ENCODE data around the gene LONP1. TPM values are rescaled to one million over a fixed set of nuclear protein-coding genes. Genes with fewer than 3 reads are reported as not detected.

Gene LONP1
- total RNA-seq: 69.6 and 119 TPM in 2 replicates

GRCh38 chr19:5719961-5720790 is at the start of gene LONP1, which contains the start of gene CATSPERD:
TSS of gene LONP1 (minus strand) at chr19:5720146. CDS start at chr19:5720132, 14 bp downstream.
TSS of gene CATSPERD (plus strand) at chr19:5720637. CDS start at chr19:5720738, 101 bp downstream.

GRCh38 chr19:5690125-5690954 is 29.6 kb downstream of the LONP1 start, which contains the start of gene RPL36:
TSS of gene RPL36 (plus strand) at chr19:5690295. CDS start at chr19:5690508, 213 bp downstream.

GRCh38 chr19:5680437-5681368 is 39.2 kb downstream of the LONP1 start, which contains the start of the genes HSD11B1L and MICOS13:
TSS of gene HSD11B1L (plus strand) at chr19:5681027. CDS start at chr19:5684833, 3,806 bp downstream.
TSS of gene MICOS13 (minus strand) at chr19:5680516. CDS start at chr19:5680486, 30 bp downstream.

Other genes with a start within 250 kb of the LONP1 start
- gene TINCR, start 152.2 kb downstream of the LONP1 start, total RNA-seq: under 0.01 and 0.09 TPM in 2 replicates
- 31.3 and 42.9 TPM in 2 replicates for gene SAFB2, start 97.4 kb downstream of the LONP1 start, total RNA-seq
- 54.3 and 61.3 TPM in 2 replicates for gene SAFB, start 97.1 kb downstream of the LONP1 start, total RNA-seq
- gene MICOS13, start 39.6 kb downstream of the LONP1 start, total RNA-seq: 63.3 and 70.9 TPM in 2 replicates
- gene HSD11B1L, start 39.1 kb downstream of the LONP1 start, total RNA-seq: 5.3 and 8.4 TPM in 2 replicates
- gene RPL36, start 29.9 kb downstream of the LONP1 start, total RNA-seq: 815 and 826 TPM in 2 replicates
- gene CATSPERD, start 491 bp upstream of the LONP1 start, total RNA-seq: not detected in 2 replicates
- 0.19 and 0.27 TPM in 2 replicates for gene PRR22, start 64.6 kb upstream of the LONP1 start, total RNA-seq
- gene DUS3L, start 71.0 kb upstream of the LONP1 start, total RNA-seq: 25.2 and 33.4 TPM in 2 replicates
- 0.09 TPM in 1 of 2 replicates, not detected in the other for gene NRTN, start 84.9 kb upstream of the LONP1 start, total RNA-seq
- gene FUT6, start 119.6 kb upstream of the LONP1 start, total RNA-seq: not detected in 2 replicates
- gene FUT3, start 131.3 kb upstream of the LONP1 start, total RNA-seq: not detected in 2 replicates
- not detected in 2 replicates for gene FUT5, start 150.4 kb upstream of the LONP1 start, total RNA-seq
- gene NDUFA11, start 183.6 kb upstream of the LONP1 start, total RNA-seq: 235 and 266 TPM in 2 replicates
- gene VMAC, start 184.7 kb upstream of the LONP1 start, total RNA-seq: 3.2 and 4.8 TPM in 2 replicates
- 1.3 and 3.5 TPM in 2 replicates for gene CAPS, start 194.1 kb upstream of the LONP1 start, total RNA-seq